COLO668 (cell line): ENCODE measurements around the gene INSM2.

Experiments used
- DNase-seq: peaks from one replicate; lab custom pipeline; 2025; ENCODE audit not compliant: unreplicated experiment; lab: John Stamatoyannopoulos, UW

Gene INSM2

GRCh38 chr14:35543006-35543405 is 9.0 kb downstream of the INSM2 start:
- no peak for DNase-seq

GRCh38 chr14:35549551-35549950 is 15.6 kb downstream of the INSM2 start:
- DNase-seq: no peak

- DNase-seq: no peak
Measured at GRCh38 chr14:35551081-35551480, 17.1 kb downstream of the INSM2 start.

- no peak for DNase-seq
Measured at GRCh38 chr14:35553808-35554207, 19.8 kb downstream of the INSM2 start.

GRCh38 chr14:35556548-35556947 is 22.6 kb downstream of the INSM2 start:
- no peak for DNase-seq

- DNase-seq: no peak
Measured at GRCh38 chr14:35557221-35557747, 23.3 kb downstream of the INSM2 start.

GRCh38 chr14:35558680-35559079 is 24.7 kb downstream of the INSM2 start:
- DNase-seq: no peak

- DNase-seq: no peak
Measured at GRCh38 chr14:35565871-35566464, 32.0 kb downstream of the INSM2 start.

GRCh38 chr14:35571598-35571997 is 37.6 kb downstream of the INSM2 start:
- DNase-seq: no peak

- no peak for DNase-seq
Measured at GRCh38 chr14:35573911-35574310, 39.9 kb downstream of the INSM2 start.

GRCh38 chr14:35576260-35576659 is 42.3 kb downstream of the INSM2 start:
- DNase-seq: no peak

GRCh38 chr14:35576856-35577255 is 42.9 kb downstream of the INSM2 start:
- DNase-seq: no peak

- no peak for DNase-seq
Measured at GRCh38 chr14:35578135-35578534, 44.2 kb downstream of the INSM2 start.

GRCh38 chr14:35578639-35579038 is 44.7 kb downstream of the INSM2 start:
- no peak for DNase-seq
